GM18519 (cell line): ENCODE measurements around the gene CDK4.
"Not testable (repeated sequence)": the region's sequence is repeated elsewhere in the genome, so short reads cannot be mapped to it uniquely, and the experiment has no call there.

Experiments
- ATAC-seq: cut with Tn5 transposase; IDR thresholded peaks from one replicate; pipeline ENCODE4 v1.9.1; 2021; ENCODE audit warnings: mild to moderate bottlenecking, moderate library complexity; ENCODE audit not compliant: unreplicated experiment, low FRiP score

The CDK4 gene

GRCh38 chr12:57751788-57752667 lies at the start of gene CDK4:
TSS of gene CDK4 (minus strand) at chr12:57752310. CDS start at chr12:57751717, 593 bp downstream.
- peak; percentile 62 for ATAC-seq

DNA sequence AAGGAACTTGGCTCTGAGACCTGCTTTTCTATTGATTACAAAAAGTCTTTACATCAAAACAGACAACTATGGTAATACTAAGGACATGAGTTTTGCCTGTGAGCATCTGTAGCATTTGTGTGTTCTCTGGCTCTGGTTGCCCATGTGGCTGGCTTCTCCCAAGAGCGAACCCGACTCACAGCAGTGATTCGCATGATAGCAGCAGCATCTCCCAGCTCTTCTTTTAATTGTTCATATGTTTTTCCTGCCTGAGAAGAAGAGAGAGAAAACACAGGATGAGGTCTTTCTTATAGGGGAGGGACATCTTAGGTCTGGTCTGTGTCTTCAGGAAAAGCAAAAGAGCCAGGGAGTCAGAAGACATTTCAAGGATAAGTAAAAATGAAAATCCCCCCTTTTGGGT lies 48.9 kb upstream of the CDK4 start:
- no peak for ATAC-seq

DNA sequence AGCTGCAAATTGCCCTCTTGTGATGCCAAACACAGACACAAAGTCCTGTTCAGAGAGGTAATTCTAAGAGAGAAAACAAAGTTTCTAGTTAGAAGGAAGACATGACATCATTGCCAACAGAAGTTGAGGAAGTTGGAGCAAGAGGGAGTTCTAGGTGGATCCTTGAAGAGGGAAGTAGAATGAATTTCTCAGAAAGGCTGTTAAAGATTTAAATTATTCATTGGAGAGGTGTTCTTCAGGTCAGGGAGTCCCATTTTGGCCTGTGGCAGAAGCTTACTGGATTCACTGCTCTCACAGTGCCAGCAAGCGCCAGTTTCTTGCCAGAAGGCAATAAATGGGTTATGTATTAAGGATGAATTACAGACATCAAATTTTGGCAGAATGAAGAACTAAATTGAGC lies 45.8 kb upstream of the CDK4 start:
- no peak for ATAC-seq

GRCh38 chr12:57796996-57797395 lies 44.9 kb upstream of the CDK4 start:
- no peak for ATAC-seq

DNA sequence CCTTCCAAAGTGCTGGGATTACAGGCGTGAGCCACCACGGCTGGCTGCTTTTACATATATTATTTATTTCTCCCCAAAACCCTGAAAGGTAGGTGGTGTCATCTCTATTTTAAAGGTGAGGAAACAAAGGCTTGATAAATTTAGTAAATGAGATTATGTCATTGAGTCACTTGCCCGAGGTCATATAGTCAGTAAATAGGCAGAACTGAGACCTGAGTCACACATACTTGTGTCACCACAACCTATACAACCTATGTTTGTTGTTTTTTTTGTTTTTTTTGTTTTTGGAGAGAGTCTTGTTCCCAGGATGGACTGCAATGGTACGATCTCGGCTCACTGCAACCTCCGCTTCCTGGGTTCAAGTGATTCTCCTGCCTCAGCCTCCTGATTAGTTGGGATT lies 43.2 kb upstream of the CDK4 start:
- ATAC-seq: no peak

DNA sequence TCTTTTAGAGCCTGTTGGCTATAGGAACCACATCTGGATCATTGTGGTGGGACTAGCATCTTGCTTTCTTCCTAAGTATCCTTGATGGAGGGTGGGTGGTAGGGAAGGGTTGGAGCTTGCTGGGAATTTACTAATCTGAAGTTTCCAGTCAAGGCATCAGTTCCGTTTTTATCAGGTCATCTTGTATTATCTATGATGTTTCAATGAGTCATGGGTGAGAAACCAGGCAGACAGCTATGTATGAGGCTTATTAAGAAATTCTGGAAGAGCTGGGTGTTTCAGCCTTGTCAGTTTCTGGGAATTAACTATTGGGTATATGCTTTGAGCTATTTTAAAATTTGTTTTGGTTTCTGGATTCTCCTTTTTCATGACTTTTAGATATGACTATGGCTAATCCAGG lies 41.8 kb upstream of the CDK4 start:
- ATAC-seq: no peak

GRCh38 chr12:57783861-57784260 lies 31.8 kb upstream of the CDK4 start:
- ATAC-seq: no peak

- ATAC-seq: no peak
Observed at GRCh38 chr12:57783466-57783801, 31.3 kb upstream of the CDK4 start.

- ATAC-seq: peak; percentile 49
Observed at GRCh38 chr12:57782608-57783465, 30.7 kb upstream of the CDK4 start, which contains the start of gene TSFM. TSS of gene TSFM (plus strand) at chr12:57782787. CDS start at chr12:57782802, 15 bp downstream.

DNA sequence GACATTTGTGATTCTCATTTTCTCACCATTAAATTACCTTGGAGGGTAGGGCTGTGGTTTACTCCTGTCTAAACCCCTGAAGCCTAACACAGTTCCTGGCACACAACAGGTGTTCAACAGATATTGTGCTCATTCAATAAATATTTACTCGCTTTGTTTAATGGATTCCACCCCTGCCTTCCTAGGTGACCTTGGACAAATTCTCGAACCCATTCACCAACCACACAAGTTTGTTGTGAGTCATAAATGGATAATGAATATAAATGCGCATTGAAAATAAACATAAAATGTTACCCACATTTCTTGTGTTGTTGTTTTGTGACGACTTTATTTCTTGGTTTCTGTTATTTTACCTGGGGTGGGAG lies 30.1 kb upstream of the CDK4 start:
- ATAC-seq: no peak

GRCh38 chr12:57781801-57782200 lies 29.7 kb upstream of the CDK4 start:
- ATAC-seq: no peak

DNA sequence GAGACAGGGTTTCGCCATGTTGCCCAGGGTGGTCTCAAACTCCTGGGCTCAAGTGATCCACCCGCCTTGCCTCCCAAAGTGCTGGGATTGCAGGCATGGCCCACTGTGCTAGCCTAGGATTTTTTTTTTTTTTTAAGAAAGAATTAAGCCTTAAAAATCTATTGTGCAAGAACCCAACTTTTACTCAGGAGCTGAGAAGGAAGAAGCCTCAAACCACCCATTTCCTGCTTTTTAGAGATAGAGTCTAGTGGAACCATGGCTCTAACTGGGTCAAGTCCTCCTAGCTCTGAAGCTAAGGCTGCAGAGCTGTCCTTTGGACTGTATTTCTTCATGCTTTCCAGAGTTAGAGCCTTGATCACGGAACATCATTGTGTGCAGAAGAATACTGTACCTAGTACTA lies 29.1 kb upstream of the CDK4 start:
- ATAC-seq: no peak

- no peak for ATAC-seq
Observed at GRCh38 chr12:57780284-57780897, 28.3 kb upstream of the CDK4 start.

DNA sequence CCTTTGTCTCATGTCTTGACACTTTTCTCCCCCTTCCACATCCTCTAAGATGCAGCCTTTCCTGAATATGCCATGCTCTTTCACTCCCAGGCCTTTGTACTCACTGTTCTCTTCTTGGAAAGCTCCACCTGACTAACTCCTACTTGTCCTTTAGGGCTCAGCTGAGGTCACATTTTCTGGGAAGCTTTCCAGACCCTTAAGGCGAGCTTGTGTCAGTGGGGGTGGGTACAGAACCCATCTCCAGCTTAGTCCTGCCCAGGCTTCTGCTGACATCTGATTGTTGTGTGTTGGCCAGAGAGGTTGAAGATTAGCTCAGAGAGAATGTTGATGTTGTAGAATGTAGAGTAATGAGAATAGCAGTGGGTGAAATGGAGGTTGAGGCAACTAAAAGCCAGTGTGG lies 27.6 kb upstream of the CDK4 start:
- no peak for ATAC-seq

DNA sequence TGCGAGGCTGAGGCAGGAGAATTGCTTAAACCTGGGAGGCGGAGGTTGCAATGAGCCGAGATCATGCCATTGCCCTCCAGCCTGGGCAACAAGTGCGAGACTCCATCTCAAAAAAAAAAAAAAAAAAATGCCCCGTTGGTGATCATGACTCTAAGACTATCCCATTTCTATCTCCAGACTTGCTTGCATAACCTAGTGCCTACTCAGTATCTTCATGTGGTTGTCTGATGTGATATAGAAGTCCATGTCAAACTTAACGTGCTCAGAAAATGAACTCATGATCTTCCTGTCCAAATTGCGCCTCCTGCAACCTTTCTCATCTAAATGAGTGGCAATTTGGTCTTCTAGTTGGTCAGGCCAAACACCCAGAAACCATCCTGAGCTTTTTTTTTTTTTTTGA lies 25.8 kb upstream of the CDK4 start:
- ATAC-seq: no peak

- no peak for ATAC-seq
Observed at GRCh38 chr12:57777367-57777766, 25.3 kb upstream of the CDK4 start.

GRCh38 chr12:57776247-57776587 lies 24.1 kb upstream of the CDK4 start:
- no peak for ATAC-seq

GRCh38 chr12:57775563-57776246 lies 23.6 kb upstream of the CDK4 start:
- no peak for ATAC-seq

- no peak for ATAC-seq
Observed at GRCh38 chr12:57775044-57775443, 22.9 kb upstream of the CDK4 start.

DNA sequence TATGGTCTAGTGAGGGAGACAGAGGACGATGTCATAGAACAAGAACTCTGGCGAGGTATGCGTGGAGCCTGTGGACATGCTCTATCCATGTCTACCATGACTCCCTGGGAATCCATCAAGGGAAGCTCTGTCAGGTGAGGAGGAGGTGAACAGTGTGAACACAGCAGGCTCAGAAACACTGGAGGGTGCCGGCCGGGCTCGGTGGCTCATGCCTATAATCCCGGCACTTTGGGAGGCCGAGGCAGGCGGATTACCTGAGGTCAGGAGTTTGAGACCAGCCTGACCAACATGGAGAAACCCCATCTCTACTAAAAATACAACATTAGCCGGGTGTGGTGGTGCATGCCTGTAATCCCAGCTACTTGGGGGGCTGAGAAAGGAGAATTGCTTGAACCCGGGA lies 22.5 kb upstream of the CDK4 start:
- ATAC-seq: not testable (repeated sequence)
